Vagina (tissue), 2 donors: ENCODE measurements around the gene ZNF81.

Experiments
- CTCF ChIP-seq, 3 experiments: fragments of 450-650 bp in 2 of 3; fragments of 200-600 bp in 1 of 3; sonication (generic) in 1 of 3; IDR thresholded peaks; one replicate each; pipeline ENCODE4 v1.5.1; 2017 to 2019; ENCODE audit warnings: antibody characterized with exemption in 3 of 3, mild to moderate bottlenecking in 2 of 3, moderate library complexity in 2 of 3
- POLR2A ChIP-seq, 2 donors: fragments of 450-650 bp; IDR thresholded peaks; one replicate each; pipeline ENCODE4 v1.6.1; 2017; ENCODE audit warnings: antibody characterized with exemption in 2 of 2, mild to moderate bottlenecking in 2 of 2, moderate library complexity in 2 of 2
- POLR2AphosphoS5 ChIP-seq, 2 donors: sonication (generic); formaldehyde crosslinking; IDR thresholded peaks; one replicate each; pipeline ENCODE4 v1.9.0; 2017; ENCODE audit warnings: antibody characterized with exemption in 2 of 2, mild to moderate bottlenecking in 2 of 2, low read depth in 1 of 2; ENCODE audit not compliant: insufficient read depth in 1 of 2

- no peak for TF ChIP-seq POLR2A (IDR thresholded peaks at IDR 0.05)
- no peak for TF ChIP-seq CTCF (IDR thresholded peaks at IDR 0.05)
- no peak for TF ChIP-seq POLR2AphosphoS5 (IDR thresholded peaks at IDR 0.05; ENCODE audit: insufficient read depth in 1 of 2, low read depth in 1 of 2)
Observed at GRCh38 chrX:47796433-47796906, 40.2 kb upstream of the ZNF81 start.
